ENCODE measurements around the gene ZNF423. TPM values are rescaled to one million over a fixed set of nuclear protein-coding genes. Genes with fewer than 3 reads are reported as not detected.

ZNF423 gene
- total RNA-seq, result 19.0 to 20.3 TPM (median 19.8 TPM) in 3 replicates

DNA sequence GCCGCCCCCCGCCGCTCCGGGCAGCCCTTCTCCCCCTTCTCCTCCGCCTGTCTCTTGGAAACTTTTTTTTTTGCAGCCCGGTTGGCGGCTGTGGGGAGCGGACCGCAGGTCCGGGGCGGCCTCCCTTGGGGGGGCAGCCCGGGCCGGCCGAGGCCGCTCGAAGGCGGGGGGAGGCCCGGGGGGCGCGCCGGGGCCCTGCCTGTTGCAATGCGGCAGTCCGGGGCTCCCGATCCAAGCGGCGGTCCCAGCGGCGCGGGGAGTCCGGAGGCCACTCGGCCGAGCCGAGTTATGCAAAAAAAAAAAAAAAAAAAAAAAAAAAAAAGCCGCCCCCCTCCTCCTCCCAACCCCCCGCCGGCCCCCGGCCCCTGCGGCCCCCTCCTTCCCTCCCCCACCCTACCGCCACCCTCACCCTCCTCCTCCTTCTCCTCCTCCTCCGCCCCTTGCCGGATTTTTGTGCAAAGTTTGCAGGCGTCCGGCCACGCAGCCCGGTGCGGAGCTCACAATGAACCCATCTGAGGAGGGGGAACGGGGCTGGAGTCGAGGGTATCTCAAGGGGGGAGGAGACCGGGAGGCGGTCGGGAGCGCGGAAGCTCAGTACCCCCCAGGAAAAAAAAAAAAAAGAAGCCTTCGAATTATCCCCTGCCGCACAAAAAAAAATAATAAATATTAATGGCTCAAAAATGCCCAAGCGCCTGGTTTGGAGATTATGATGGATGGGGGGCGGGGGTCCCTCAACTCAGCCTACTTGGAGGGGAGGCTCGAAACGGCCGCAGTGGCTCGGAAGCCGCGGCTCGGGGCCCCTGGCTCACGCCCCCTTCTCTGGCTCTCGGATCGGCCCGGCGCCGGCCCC is at the start of gene ZNF423:
Gene ZNF423, minus strand, starts transcription at position 291 of the 850 bp plus-strand sequence. CDS start 338 bp downstream, outside the sequence.
- TF ChIP-seq, protein P1, sequence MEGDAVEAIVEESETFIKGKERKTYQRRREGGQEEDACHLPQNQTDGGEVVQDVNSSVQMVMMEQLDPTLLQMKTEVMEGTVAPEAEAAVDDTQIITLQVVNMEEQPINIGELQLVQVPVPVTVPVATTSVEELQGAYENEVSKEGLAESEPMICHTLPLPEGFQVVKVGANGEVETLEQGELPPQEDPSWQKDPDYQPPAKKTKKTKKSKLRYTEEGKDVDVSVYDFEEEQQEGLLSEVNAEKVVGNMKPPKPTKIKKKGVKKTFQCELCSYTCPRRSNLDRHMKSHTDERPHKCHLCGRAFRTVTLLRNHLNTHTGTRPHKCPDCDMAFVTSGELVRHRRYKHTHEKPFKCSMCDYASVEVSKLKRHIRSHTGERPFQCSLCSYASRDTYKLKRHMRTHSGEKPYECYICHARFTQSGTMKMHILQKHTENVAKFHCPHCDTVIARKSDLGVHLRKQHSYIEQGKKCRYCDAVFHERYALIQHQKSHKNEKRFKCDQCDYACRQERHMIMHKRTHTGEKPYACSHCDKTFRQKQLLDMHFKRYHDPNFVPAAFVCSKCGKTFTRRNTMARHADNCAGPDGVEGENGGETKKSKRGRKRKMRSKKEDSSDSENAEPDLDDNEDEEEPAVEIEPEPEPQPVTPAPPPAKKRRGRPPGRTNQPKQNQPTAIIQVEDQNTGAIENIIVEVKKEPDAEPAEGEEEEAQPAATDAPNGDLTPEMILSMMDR (IDR thresholded peaks at IDR 0.05; ENCODE audit: unreplicated experiment), result no peak
- Mint-ChIP-seq H3K27ac (peak within 1 kb of the TSS; percentile 92), H3K36me3 (no peaks in the 10 kb centered on the region), H3K4me1 (peaks cover 45% of the 10 kb centered on the region), H3K4me3 (peak within 1 kb of the TSS; percentile 88), H3K9me3 (no peaks in the 10 kb centered on the region), H3K27me3 (ENCODE audit: low read depth) (peaks cover 19% of the 10 kb centered on the region)
- peak in 1 of 2 experiments; percentile 61 for DNase-seq (ENCODE audit: low spot score in 2 of 2, unreplicated experiment in 2 of 2)

DNA sequence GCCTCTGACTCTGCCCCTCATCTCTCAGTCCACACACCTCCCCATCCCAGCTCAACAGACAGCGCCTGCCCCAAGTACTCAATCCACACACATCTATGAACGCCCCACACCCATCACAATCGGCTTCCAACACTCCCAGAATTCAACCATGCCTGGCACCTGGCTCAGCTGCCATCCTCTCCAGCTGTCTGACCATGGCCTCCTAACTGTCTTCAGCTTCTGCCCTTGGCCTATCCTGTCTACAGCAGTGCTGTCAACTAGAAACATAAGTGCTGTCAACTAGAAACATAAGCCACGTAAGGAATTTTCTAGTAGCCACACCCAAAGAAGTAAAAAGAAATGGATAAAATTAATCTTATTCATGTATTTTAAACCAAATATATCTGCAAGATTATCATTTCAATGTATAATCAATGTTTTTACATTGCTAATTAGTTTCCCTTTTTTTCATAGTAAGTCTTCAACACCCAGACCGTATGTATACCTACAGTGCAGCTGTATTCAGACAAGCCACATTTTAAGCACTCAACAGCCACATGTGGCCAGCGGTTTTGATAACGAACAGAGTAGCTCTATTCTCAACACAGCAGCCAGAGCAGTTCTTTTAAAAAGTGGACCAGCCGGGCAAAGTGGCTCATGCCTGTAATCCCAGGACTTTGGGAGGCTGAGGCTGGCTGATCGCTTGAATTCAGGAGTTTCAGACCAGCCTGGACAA is 48.6 kb upstream of the ZNF423 start:
- Mint-ChIP-seq H3K4me3 (no peak overlapping the region), H3K27me3 (ENCODE audit: low read depth) (peaks cover 29% of the 10 kb centered on the region), H3K36me3 (no peaks in the 10 kb centered on the region), H3K4me1 (peaks cover 3% of the 10 kb centered on the region), H3K27ac (no peak overlapping the region), H3K9me3 (no peaks in the 10 kb centered on the region)
- TF ChIP-seq, protein P1 (IDR thresholded peaks at IDR 0.05; ENCODE audit: unreplicated experiment), result no peak
- no peak for DNase-seq (ENCODE audit: low spot score in 2 of 2, unreplicated experiment in 2 of 2)

DNA sequence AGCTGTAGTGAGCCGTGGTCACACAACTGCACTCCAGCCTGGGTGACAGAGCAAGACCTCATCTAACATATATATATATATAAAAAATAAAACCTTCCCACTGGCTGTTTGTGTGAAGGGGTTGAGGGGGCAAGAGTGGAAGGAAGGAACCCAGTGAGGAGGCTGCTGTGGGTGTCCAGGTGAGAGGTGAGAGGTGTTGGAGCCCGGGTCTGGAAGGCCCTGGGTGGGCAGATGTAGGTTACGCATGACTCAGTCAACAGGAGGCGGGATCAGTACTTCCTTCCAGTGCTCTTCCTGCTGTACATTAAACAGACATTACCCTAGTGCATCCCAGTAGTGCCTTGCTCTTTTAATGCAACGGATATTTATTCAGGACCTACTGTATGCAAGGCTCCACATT is 47.0 kb upstream of the ZNF423 start:
- H3K27ac Mint-ChIP-seq, result no peak overlapping the region
- H3K27me3 Mint-ChIP-seq (ENCODE audit: low read depth), result peaks cover 30% of the 10 kb centered on the region
- no peaks in the 10 kb centered on the region for H3K4me1 Mint-ChIP-seq
- H3K9me3 Mint-ChIP-seq, result no peaks in the 10 kb centered on the region
- no peak for DNase-seq (ENCODE audit: low spot score in 2 of 2, unreplicated experiment in 2 of 2)
- no peak overlapping the region for H3K4me3 Mint-ChIP-seq
- TF ChIP-seq, protein P1 (IDR thresholded peaks at IDR 0.05; ENCODE audit: unreplicated experiment), result no peak
- no peaks in the 10 kb centered on the region for H3K36me3 Mint-ChIP-seq

DNA sequence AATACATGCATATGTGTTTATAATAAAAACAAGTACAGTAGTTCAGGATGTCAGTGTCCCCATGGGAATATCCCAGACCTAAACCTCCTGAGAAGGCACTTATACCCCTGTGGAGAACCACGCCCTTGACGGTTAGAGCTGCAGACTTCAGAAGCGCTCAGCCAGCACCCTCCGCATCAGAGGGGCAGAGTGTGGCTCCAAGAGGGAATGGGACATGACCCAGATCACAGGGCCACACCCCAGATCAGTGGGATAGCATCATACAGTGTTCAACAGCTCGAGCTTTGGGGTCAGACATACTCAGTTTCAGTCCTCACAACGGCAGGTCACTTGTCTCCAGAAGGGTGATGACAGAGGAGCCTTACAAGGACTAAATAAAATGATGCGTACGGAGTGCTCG is 45.8 kb upstream of the ZNF423 start:
- Mint-ChIP-seq H3K36me3 (no peaks in the 10 kb centered on the region), H3K4me3 (no peak overlapping the region), H3K4me1 (no peaks in the 10 kb centered on the region), H3K9me3 (no peaks in the 10 kb centered on the region), H3K27ac (no peak overlapping the region), H3K27me3 (ENCODE audit: low read depth) (peaks cover 32% of the 10 kb centered on the region)
- DNase-seq (ENCODE audit: low spot score in 2 of 2, unreplicated experiment in 2 of 2), result no peak
- TF ChIP-seq, protein P1 (IDR thresholded peaks at IDR 0.05; ENCODE audit: unreplicated experiment), result no peak

DNA sequence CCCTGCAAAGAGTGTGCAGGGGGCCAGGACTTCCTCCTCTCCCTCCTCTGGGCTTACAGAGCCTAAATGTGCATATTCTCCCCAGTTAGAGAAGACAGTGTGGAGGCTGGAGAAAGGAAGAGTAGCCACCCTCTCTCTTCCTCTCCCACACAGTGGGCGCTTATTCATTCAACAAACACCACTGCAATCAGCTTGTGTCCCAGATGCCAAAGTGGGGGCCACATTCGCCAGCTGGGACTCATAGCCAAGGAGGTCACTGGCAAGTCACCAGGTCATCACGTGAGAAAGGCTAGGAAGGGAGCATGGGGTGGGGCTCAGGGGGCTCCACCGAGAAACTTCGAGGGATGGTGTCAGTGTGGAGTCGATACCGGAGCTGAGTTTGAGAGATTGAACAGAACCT is 45.0 kb upstream of the ZNF423 start:
- no peak for DNase-seq (ENCODE audit: low spot score in 2 of 2, unreplicated experiment in 2 of 2)
- Mint-ChIP-seq H3K4me3 (no peak overlapping the region), H3K27ac (no peak overlapping the region), H3K36me3 (no peaks in the 10 kb centered on the region), H3K27me3 (ENCODE audit: low read depth) (peaks cover 35% of the 10 kb centered on the region), H3K9me3 (no peaks in the 10 kb centered on the region), H3K4me1 (no peaks in the 10 kb centered on the region)
- TF ChIP-seq, protein P1 (IDR thresholded peaks at IDR 0.05; ENCODE audit: unreplicated experiment), result no peak
